Activated naive CD8-positive, alpha-beta T cell treated with anti-CD3 and anti-CD28 coated beads, Interleukin-2, amount 50 U/mL, for 16 hours (primary cell): ENCODE data around the gene ATG2A.
A peak's percentile ranks its signal among the peaks of the same experiment; 100 is the strongest.

Source experiments
- DNase-seq: peaks from one replicate; pipeline ENCODE4 v3.0.0-alpha.2; 2020; ENCODE audit warnings: low read depth, low spot score

ATG2A gene

DNA sequence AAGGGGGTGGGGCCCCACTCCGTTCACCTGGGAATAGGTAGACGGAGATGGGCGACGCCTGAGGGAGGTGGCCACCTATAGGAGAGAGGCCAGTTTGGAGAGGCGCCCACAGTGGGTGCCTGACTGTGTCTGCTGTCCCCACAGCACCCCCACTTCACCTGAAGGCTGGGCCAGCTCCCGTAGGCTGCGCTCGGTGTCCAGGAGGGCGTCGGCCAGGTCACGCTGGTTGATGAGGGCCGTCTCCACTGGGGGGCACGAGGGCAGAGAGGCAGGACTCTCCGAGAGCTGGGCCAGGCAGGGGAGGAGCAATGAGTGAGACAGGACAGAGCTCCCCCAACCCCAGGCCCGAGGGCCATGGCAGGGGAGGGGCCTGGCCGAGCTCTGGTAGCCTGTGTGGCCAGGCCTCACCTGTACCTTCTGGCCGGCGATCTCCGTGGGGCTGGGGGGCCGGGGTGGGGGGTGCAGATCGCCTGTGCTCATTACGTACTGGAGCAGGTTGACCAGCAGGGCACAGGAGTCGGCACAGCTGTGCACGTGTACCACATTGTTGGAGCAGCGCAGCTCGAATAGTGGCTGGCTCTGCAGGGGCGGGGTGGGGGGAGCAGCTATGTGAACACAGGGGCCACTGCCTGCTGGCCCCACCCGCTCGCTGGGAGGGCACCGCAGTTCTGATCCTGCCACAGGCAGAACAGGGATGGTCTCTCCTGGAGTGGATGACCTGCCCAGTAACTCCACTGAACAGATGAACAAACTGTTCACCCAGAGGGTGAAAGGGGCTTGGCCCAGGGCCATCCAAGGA lies 14.7 kb downstream of the ATG2A start:
- no peak for DNase-seq

- DNase-seq = no peak
These were observed 16.2 kb downstream of the ATG2A start for GRCh38 chr11:64900774-64901173.

DNA sequence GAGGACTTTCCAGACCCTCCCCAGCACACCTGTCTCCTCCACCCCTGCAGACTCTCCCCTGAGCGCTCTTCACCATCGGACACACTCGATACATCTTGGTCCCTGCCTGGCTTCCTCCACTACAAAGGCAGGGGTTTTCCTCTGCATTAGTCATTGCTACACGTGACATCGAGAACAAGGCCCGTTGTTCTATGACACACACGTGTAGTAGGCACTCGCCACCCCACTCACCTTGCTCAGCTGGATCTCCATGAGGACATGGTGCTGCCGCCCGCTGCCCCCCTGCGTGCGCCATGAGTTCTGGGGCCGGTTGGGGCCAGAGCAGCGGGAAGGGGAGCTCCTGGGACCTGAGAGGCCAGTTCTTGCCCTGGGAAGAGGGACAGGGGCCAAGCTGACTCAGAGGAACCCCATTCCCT lies 16.7 kb downstream of the ATG2A start:
- peak; percentile 18 for DNase-seq

DNA sequence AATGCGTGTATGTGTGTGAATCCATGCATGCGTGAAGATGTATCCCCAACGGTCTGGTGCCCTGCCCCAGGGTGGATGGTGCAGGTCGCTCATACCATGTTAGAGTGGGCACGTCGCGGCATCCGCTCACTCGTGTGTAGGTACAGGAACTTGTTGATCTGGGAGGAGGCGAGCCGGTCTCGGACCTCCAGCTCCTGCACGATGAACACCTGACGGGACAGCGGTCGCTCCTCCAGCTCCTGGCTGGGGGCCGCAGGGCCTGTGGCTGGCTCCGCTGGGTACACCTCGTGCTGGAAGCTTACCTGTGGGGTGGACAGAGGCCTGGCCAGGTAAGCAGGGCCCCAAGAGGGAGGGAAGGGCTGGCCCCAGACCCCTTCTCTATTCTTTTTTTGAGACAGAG lies 18.5 kb downstream of the ATG2A start:
- DNase-seq = no peak

DNA sequence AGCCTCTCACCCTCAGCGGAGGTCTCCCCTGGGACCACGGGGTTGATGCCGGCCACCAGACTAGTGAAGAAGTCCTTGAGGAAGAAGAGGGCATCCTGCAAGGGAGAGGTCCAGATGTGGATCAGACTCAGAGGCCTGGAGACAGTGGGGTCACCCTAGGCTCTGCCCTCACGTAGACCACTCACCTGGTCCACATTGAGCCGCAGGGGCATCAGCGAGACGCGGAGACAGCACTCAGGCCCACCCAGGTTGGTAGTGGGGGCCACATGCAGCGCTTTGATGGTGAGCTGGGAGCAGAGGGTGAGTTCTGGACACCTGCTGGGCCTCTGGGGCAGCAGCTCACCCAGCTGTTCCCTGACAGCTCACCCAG lies 18.9 kb downstream of the ATG2A start:
- DNase-seq = no peak

- no peak for DNase-seq
These were observed 19.5 kb downstream of the ATG2A start for GRCh38 chr11:64897381-64898075.

DNA sequence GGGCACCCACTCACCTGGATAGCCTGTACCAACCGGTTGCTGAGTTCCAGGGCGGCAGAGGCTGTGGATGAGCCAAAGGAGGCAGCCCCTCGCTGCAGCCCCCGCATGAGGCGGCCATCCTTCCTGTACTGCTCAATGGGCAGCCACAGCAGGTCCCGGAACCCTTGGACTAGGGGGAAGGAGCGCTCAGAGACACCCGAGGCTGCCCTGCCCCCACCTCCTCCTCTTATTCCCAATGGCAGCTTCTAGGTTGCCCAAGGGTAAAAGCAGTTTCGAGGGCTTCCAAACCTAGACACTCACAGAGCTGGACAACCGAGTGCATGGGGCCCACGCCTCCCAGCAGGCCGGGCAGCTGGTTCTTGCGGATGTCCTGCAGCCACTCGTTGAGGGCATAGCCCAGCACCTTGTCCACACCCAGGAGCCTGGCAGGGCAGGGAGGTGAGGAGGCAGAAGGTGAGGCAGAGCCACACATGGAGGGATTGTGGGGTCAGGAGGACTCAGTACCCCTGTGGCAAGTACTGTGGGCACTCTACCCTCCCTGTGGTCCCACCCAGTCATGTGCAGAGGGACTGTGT lies 20.5 kb downstream of the ATG2A start:
- DNase-seq = no peak

DNA sequence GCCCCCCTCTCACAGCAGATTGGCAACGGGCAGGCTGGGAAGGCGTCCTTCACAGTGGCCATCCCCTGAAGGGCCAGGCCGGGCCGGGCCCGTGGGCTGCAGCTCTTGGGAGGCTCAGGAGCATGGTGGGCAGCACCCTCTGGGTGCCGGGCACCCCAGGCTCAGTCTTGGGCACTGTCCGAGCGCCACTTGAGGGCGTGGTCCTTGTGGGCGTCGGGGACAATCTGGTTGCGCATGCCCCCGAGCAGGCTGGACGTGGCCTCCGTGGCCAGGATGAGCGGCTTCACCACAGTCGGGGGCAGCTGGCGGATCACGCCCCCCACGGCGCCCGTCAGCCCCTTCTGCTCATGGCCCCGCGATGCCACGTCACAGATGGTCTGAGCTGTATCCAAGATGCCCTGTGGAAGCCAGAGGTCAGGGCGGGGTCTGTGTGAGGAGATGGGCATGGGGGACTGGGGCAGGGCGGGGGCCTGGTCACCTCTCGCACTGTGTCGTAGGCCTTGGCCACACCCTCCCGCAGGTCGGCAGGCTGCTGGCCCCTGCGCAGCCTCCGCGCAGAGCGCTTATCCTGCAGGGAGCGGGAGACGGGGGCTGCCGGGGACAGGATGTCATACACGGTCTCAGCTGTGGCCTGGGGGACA lies 22.1 kb downstream of the ATG2A start:
- no peak for DNase-seq

DNA sequence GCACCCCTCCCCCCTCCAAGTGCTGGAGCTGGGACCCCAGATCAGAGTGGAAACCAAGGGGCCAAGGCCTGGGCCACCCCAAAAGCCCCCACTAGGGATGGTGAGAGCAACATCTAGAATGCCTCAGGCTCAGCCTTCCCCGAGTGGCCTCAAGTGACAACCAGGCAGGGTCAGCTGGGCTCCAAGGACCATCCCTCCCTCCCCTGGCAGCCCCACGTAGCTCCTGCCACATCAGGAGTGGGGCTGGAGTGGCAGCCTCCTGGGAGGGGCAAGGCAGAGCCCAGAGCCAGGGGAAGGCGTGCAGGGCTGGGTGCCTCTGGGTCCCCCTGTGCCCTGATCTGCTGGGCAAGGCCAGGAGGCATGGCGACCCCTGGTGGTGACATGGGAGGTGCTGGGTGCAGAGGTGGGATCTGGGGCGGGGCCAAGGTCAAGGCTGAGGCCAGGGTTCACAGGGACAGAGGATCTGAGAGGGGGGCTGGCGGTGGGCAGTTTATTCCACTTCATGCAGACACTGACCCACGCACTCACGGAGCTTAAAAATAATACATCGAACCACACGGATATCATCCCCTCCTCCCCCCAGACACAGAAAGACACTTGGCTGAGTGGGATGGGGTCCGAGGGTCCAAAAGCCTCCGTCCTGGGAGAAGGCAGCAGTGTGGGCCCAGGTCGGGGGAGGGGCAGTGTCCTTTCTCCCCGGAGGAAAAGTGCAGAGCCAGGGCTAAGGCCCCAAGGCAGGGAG lies 22.8 kb downstream of the ATG2A start:
- peak; percentile 85 for DNase-seq

DNA sequence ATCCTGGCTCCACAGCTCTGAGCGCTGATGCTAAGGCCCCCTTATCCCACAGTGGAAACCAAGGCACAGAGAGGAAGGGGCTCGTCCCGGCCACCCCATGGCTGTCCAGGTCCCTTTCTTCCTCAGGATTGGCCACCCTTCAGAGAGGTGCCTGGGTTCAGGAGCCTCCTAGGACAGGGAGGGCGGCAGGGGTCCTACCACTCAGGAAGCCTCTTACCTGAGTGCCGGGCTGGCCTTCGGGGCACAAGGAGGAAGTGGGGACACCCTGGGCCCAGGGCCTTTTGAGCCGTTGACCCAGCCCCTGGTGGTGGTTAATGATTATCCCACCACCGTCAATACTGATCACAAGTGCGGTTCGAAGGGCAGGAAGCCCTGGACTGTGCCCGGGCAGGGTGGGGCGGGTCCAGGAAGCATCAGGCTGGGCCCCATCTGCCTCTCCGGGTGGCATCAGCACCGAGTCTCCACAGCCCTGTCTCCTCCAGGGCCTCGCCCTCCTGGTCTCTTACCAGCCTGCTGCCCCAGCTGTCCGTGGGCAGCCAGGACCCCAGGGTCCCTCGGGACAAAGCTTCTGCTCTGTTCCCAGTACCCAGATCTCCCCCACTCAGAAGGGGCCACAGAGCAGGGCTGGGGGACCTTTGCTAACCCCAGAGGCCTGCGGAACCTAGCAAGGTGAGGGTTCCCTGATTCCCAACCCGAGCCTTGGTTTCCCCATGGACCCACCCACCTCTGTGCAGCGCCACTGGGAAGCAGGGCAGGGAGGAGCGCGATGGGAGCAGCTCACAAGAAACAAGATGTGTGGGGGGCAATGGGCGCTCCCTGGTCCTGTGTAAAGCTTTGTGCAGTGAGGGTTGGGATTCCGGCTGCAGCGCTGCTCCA lies 23.6 kb downstream of the ATG2A start:
- DNase-seq = no peak

- no peak for DNase-seq
These were observed 24.2 kb downstream of the ATG2A start for GRCh38 chr11:64892838-64893193.

GRCh38 chr11:64892411-64892831 lies 24.6 kb downstream of the ATG2A start:
- DNase-seq = no peak

DNA sequence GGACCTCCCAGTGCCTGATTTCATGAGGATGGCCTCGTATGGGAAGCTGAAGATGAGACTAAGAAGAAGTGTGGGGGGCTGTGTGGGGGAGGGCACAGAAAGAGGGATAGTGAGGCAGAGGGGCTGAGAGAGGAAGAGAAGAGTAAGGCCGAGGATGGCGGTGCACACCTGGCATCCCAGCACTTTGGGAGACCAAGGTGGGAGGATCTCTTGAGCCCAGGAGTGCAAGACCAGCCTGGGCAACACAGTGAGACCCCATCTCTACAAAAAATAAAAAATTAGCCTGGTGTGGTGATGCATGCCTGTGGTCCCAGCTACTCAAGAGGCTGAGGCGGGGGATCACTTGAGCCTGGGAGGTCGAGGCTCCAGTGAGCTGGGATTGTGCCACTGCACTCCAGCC lies 25.1 kb downstream of the ATG2A start:
- no peak for DNase-seq

DNA sequence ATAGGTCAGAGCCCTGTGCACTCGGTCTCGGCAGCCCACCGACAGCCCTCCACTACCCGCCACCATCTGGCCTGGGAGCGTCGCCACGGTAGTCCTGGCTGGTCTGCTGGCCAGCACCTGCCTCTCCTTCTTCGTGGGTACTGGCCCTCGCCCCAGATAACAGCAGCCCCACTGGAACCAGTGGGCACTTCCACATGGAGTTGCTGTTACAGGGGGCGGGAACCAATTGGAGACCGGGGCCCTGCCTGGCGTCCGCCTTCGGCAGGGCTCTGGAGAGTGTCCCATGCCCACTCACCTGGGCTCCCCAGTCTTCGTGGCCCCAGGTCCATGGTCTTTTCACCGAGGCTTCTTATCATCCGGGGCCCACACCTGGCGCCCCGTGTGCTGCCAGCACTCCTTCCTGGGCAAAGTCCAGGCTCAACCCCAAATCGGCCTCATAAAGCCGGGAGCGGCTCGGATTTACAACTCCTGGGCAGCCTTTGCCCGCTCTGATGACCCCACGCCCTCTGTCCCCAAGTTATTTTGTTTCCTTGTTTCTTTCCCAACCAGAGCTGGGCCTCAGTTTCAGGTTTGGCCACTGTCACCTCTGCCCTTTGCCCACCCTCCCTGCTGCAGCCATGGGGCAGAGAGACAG lies 25.7 kb downstream of the ATG2A start:
- DNase-seq = no peak

GRCh38 chr11:64890522-64890939 lies 26.5 kb downstream of the ATG2A start:
- DNase-seq = no peak

- no peak for DNase-seq
These were observed 28.1 kb downstream of the ATG2A start for GRCh38 chr11:64888729-64889511.

DNA sequence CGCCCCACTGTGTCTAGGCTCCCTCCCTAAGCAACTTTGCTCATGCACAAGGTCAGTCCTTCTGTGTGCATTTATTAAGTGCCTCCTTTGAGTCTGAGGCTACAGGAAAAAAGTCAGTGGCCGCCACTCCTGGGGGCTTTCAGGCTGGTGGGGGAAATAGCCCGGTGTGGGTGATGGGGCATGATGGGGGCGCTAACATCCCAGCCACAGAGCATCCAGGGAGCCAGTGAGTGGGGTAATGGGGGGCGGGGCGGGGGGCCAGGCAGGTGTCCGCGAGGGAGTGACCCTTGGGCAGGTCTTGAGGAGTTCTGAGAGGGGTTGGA lies 28.6 kb downstream of the ATG2A start:
- DNase-seq = no peak

DNA sequence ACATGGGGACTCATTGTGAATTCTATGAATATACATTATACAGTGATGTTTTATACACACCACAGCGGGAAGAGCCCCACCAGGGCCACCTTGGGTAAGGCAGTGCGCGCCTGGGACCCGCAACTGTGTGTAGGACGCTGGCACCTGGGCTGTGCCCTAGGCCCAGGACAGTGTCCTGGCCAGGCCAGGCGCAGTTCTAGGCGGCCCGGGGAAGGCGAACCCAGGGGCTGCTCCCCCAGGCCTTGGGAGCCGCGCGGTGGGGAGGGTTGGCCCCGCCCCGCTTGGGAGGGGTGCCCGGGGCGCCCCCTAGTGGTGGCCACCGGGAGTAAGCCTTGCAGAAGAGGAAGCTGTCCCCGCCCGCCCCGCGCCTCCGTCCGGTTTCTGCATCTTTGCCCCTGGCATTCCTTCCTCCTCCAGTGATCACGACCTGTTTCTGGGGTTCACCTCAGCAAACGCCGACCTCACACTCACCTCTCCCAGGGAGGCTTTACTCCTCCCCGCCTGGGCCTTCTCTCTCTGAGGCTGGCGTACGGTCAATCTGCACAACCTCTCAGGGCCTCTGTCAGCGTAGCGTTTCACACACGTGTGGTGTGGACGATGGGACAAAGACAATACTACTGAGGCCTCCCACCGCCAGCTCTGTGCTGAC lies 29.1 kb downstream of the ATG2A start:
- DNase-seq = peak; percentile 73

DNA sequence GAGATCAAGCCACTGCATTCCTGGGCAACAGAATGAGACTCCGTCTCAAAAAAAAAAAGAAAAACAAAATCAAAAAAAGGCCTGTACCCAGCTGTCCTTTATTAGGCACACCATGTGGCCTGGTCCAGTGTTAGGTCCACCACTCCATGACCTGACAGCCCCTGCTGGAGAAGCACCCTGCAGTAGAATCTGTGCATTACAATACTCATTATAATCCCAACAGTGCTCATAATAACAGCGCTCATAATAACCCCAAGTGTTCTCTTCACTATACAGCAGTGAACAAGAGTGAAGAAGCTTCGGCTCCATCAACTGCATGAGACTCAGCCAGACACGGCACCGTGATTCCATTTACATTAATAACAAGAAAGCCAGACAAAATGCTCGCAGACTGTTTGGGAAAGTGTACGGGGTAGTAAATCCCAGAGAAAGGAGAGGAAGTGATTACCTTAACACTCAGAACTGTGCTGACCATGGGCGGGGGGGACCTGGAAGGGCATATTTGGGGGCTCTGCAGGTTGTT lies 29.7 kb downstream of the ATG2A start:
- DNase-seq = no peak
